Stomach (tissue), 4 donors: Measurements from ENCODE around the gene GSTO1.

ENCODE experiments used
- EP300 ChIP-seq: sonication (generic); formaldehyde crosslinking; IDR thresholded peaks from one replicate; pipeline ENCODE4 v1.6.1; 2017; ENCODE audit warnings: antibody characterized with exemption
- POLR2AphosphoS5 ChIP-seq, 3 donors: sonication (generic); formaldehyde crosslinking; IDR thresholded peaks; one replicate each; pipeline ENCODE4 v1.6.1; 2016; ENCODE audit warnings: antibody characterized with exemption in 3 of 3
- TF ChIP-seq, protein P1 (sequence below), 7 experiments: fragments of 450-650 bp in 4 of 7; fragments of 200-600 bp in 3 of 7; sonication (generic) in 3 of 7; IDR thresholded peaks; one replicate each; pipeline ENCODE4 v1.5.1; 2016 to 2019; ENCODE audit warnings: antibody characterized with exemption in 7 of 7, control low read depth in 2 of 7, mild to moderate bottlenecking in 1 of 7

DNA sequence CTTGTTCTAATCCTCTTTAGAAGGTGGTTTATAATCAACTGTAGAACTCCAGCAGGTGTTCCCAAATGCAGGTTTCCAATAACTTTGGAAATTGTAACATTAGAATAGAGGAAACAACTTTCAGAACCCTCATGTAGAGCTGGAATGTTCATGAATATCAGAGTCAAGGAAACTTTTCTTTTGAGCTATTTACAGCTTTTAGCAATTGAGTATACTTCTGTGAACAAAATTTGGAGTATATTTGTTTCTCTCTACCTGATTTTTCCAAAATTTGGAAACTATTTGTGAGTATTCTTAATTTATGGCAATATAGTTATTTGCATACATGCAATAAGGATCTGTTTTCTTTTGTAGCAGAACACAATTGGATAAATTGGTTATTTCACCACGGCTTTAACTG is 19.8 kb upstream of the GSTO1 start:
- TF ChIP-seq, protein P1, sequence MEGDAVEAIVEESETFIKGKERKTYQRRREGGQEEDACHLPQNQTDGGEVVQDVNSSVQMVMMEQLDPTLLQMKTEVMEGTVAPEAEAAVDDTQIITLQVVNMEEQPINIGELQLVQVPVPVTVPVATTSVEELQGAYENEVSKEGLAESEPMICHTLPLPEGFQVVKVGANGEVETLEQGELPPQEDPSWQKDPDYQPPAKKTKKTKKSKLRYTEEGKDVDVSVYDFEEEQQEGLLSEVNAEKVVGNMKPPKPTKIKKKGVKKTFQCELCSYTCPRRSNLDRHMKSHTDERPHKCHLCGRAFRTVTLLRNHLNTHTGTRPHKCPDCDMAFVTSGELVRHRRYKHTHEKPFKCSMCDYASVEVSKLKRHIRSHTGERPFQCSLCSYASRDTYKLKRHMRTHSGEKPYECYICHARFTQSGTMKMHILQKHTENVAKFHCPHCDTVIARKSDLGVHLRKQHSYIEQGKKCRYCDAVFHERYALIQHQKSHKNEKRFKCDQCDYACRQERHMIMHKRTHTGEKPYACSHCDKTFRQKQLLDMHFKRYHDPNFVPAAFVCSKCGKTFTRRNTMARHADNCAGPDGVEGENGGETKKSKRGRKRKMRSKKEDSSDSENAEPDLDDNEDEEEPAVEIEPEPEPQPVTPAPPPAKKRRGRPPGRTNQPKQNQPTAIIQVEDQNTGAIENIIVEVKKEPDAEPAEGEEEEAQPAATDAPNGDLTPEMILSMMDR (IDR thresholded peaks at IDR 0.05), result no peak
- TF ChIP-seq EP300, result no peak
- no peak for TF ChIP-seq POLR2AphosphoS5 (IDR thresholded peaks at IDR 0.05)
